ENCODE data around the gene DCK. TPM values are rescaled to one million over a fixed set of nuclear protein-coding genes. Genes with fewer than 3 reads are reported as not detected.
A peak's percentile ranks its signal among the peaks of the same experiment; 100 is the strongest.

DCK gene
- total and polyA plus RNA-seq, 9 of the 15 experiments (the other 6 are each of a cell fraction or from before 2014, with no cell fraction given) = 11.3 to 25.8 (median 19.6) TPM

GRCh38 chr4:70993181-70994068, at the start of gene DCK (continued):
- no peak for TF ChIP-seq CHD7 (IDR thresholded peaks at IDR 0.05; ENCODE audit: low read depth, low read length)
- no peak for TF ChIP-seq SMARCB1 (IDR thresholded peaks at IDR 0.05; ENCODE audit: insufficient read length, low read depth)
- TF ChIP-seq PRMT5 (CRISPR knock-in tag; IDR thresholded peaks at IDR 0.05) = no peak
- TF ChIP-seq MYBL2 (IDR thresholded peaks at IDR 0.05; ENCODE audit: low read depth) = no peak; the same call in 1 of the 2 replicates
- no peak for TF ChIP-seq MYBL2 (CRISPR knock-in tag; IDR thresholded peaks at IDR 0.05; ENCODE audit: borderline replicate concordance)
- TF ChIP-seq ZFP1 (CRISPR knock-in tag; IDR thresholded peaks at IDR 0.05) = no peak
- TF ChIP-seq ZBTB12 (CRISPR knock-in tag; IDR thresholded peaks at IDR 0.05) = no peak
- TF ChIP-seq PURB (CRISPR knock-in tag; IDR thresholded peaks at IDR 0.05; ENCODE audit: low read depth) = no peak
- TF ChIP-seq NEUROD1 (IDR thresholded peaks at IDR 0.05; ENCODE audit: borderline replicate concordance, low read depth, low read length, partially characterized antibody) = peak; percentile 33
- TF ChIP-seq DIDO1 (tag; IDR thresholded peaks at IDR 0.05; ENCODE audit: low read depth) = 0 out of 2 replicates have a peak, but pooled peaks have one; percentile 28
- TF ChIP-seq ZNF589 (CRISPR knock-in tag; IDR thresholded peaks at IDR 0.05; ENCODE audit: low read depth) = peak; percentile 62; the same call in 1 of the 2 replicates
- peak; percentile 84 for TF ChIP-seq TAF1 (IDR thresholded peaks at IDR 0.05; ENCODE audit: control insufficient read depth, extremely low read depth, insufficient read depth, low read length, severe bottlenecking)
- TF ChIP-seq GABPB1 (CRISPR knock-in tag; IDR thresholded peaks at IDR 0.05) = no peak
- no peak for TF ChIP-seq ZNF445 (CRISPR knock-in tag; IDR thresholded peaks at IDR 0.05; ENCODE audit: low read depth)
